ENCODE data around the gene GPHA2. TPM values are rescaled to one million over a fixed set of nuclear protein-coding genes. Genes with fewer than 3 reads are reported as not detected.

Gene GPHA2
- total RNA-seq, 1 donor from 2014 or later, result not detected

- TF ChIP-seq CTCF (IDR thresholded peaks at IDR 0.05; ENCODE audit: insufficient read depth, low read depth, low read length) (no peak), EZH2 (IDR thresholded peaks at IDR 0.05; ENCODE audit: insufficient read depth, low read length) (no peak)
- Histone ChIP-seq H3K4me3 (ENCODE audit: insufficient read depth, low read depth, low read length) (no peak overlapping the region), H3K4me2 (ENCODE audit: low read length) (no peak overlapping the region), H3K27me3 (ENCODE audit: insufficient read depth, low read length) (no peaks in the 10 kb centered on the region), H3K9ac (ENCODE audit: low read length) (no peak overlapping the region), H3K9me3 (ENCODE audit: insufficient read depth, low read depth, low read length) (no peaks in the 10 kb centered on the region), H4K20me1 (ENCODE audit: insufficient read depth, low read length) (peaks cover 9% of the 10 kb centered on the region), H3K4me1 (ENCODE audit: insufficient read depth, low read length) (no peaks in the 10 kb centered on the region), H3K79me2 (ENCODE audit: insufficient read depth, low read length) (no peaks in the 10 kb centered on the region), H3K36me3 (ENCODE audit: insufficient read depth, low read length) (peaks cover 21% of the 10 kb centered on the region), H2AFZ (ENCODE audit: low read depth, low read length) (no peak overlapping the region), H3K27ac (ENCODE audit: low read depth, low read length) (no peak overlapping the region)
- Mint-ChIP-seq H3K27me3 (ENCODE audit: low read depth, unreplicated experiment) (peaks cover 11% of the 10 kb centered on the region), H3K4me3 (ENCODE audit: unreplicated experiment) (no peak overlapping the region), H3K4me1 (ENCODE audit: low read depth, unreplicated experiment) (peaks cover 13% of the 10 kb centered on the region), H3K27ac (ENCODE audit: unreplicated experiment) (no peak overlapping the region), H3K9me3 (ENCODE audit: unreplicated experiment) (no peaks in the 10 kb centered on the region), H3K36me3 (ENCODE audit: low read depth, unreplicated experiment) (peaks cover 37% of the 10 kb centered on the region)
- DNase-seq (ENCODE audit: low read depth), result no peak
- FAIRE-seq, result no peak
Measured at GRCh38 chr11:64933213-64933934, 2.3 kb downstream of the GPHA2 start.

- no peak overlapping the region for H3K4me3 Mint-ChIP-seq (ENCODE audit: unreplicated experiment)
- H3K9ac ChIP-seq (ENCODE audit: low read length), result no peak overlapping the region
- H3K4me3 ChIP-seq (ENCODE audit: insufficient read depth, low read depth, low read length), result no peak overlapping the region
- no peaks in the 10 kb centered on the region for H3K9me3 Mint-ChIP-seq (ENCODE audit: unreplicated experiment)
- H3K36me3 Mint-ChIP-seq (ENCODE audit: low read depth, unreplicated experiment), result peaks cover 43% of the 10 kb centered on the region
- H3K4me2 ChIP-seq (ENCODE audit: low read length), result no peak overlapping the region
- H2AFZ ChIP-seq (ENCODE audit: low read depth, low read length), result no peak overlapping the region
- no peaks in the 10 kb centered on the region for H3K9me3 ChIP-seq (ENCODE audit: insufficient read depth, low read depth, low read length)
- H3K27ac ChIP-seq (ENCODE audit: low read depth, low read length), result no peak overlapping the region
- H4K20me1 ChIP-seq (ENCODE audit: insufficient read depth, low read length), result peaks cover 11% of the 10 kb centered on the region
- H3K27ac Mint-ChIP-seq (ENCODE audit: unreplicated experiment), result no peak overlapping the region
- FAIRE-seq (no peak), DNase-seq (ENCODE audit: low read depth) (no peak)
- peaks cover 13% of the 10 kb centered on the region for H3K4me1 Mint-ChIP-seq (ENCODE audit: low read depth, unreplicated experiment)
- H3K27me3 ChIP-seq (ENCODE audit: insufficient read depth, low read length), result no peaks in the 10 kb centered on the region
- H3K79me2 ChIP-seq (ENCODE audit: insufficient read depth, low read length), result no peaks in the 10 kb centered on the region
- no peak for TF ChIP-seq EZH2 (IDR thresholded peaks at IDR 0.05; ENCODE audit: insufficient read depth, low read length)
- no peak for TF ChIP-seq CTCF (IDR thresholded peaks at IDR 0.05; ENCODE audit: insufficient read depth, low read depth, low read length)
- peaks cover 21% of the 10 kb centered on the region for H3K36me3 ChIP-seq (ENCODE audit: insufficient read depth, low read length)
- no peaks in the 10 kb centered on the region for H3K4me1 ChIP-seq (ENCODE audit: insufficient read depth, low read length)
- H3K27me3 Mint-ChIP-seq (ENCODE audit: low read depth, unreplicated experiment), result peaks cover under 1% of the 10 kb centered on the region
Measured at GRCh38 chr11:64932324-64932723, 3.4 kb downstream of the GPHA2 start.

DNA sequence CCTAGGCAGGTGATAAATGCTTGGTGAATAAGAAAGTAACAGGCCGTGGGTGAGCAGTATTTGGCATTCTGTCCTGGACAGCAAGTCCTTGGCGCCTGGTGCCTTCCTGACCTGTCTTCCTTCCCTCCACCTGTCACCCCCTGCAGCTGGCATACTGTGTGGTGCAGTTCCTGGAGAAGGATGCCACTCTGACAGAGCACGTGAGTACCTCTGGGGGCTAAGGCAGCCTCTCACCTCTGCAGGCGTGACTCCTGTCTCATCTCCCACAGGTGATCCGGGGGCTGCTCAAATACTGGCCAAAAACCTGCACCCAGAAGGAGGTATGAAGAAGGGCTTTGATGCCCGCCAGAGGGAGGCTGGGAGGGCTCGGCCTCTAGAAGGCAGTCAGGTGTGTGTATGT, 4.4 kb downstream of the GPHA2 start:
- Mint-ChIP-seq H3K36me3 (ENCODE audit: low read depth, unreplicated experiment) (peaks cover 43% of the 10 kb centered on the region), H3K27ac (ENCODE audit: unreplicated experiment) (no peak overlapping the region), H3K27me3 (ENCODE audit: low read depth, unreplicated experiment) (no peaks in the 10 kb centered on the region), H3K4me3 (ENCODE audit: unreplicated experiment) (no peak overlapping the region), H3K9me3 (ENCODE audit: unreplicated experiment) (no peaks in the 10 kb centered on the region), H3K4me1 (ENCODE audit: low read depth, unreplicated experiment) (peaks cover 9% of the 10 kb centered on the region)
- H3K79me2 ChIP-seq (ENCODE audit: insufficient read depth, low read length), result no peaks in the 10 kb centered on the region
- H3K9ac ChIP-seq (ENCODE audit: low read length), result no peak overlapping the region
- no peak overlapping the region for H3K4me2 ChIP-seq (ENCODE audit: low read length)
- no peak for FAIRE-seq
- H3K36me3 ChIP-seq (ENCODE audit: insufficient read depth, low read length), result peaks cover 21% of the 10 kb centered on the region
- H3K27ac ChIP-seq (ENCODE audit: low read depth, low read length), result no peak overlapping the region
- TF ChIP-seq EZH2 (IDR thresholded peaks at IDR 0.05; ENCODE audit: insufficient read depth, low read length), result no peak
- TF ChIP-seq CTCF (IDR thresholded peaks at IDR 0.05; ENCODE audit: insufficient read depth, low read depth, low read length), result no peak
- H3K4me1 ChIP-seq (ENCODE audit: insufficient read depth, low read length), result no peaks in the 10 kb centered on the region
- peaks cover 16% of the 10 kb centered on the region for H4K20me1 ChIP-seq (ENCODE audit: insufficient read depth, low read length)
- no peaks in the 10 kb centered on the region for H3K27me3 ChIP-seq (ENCODE audit: insufficient read depth, low read length)
- no peaks in the 10 kb centered on the region for H3K9me3 ChIP-seq (ENCODE audit: insufficient read depth, low read depth, low read length)
- no peak overlapping the region for H2AFZ ChIP-seq (ENCODE audit: low read depth, low read length)
- no peak overlapping the region for H3K4me3 ChIP-seq (ENCODE audit: insufficient read depth, low read depth, low read length)
- DNase-seq (ENCODE audit: low read depth), result no peak
